ENCODE data around the gene GPR146.

GPR146 gene

DNA sequence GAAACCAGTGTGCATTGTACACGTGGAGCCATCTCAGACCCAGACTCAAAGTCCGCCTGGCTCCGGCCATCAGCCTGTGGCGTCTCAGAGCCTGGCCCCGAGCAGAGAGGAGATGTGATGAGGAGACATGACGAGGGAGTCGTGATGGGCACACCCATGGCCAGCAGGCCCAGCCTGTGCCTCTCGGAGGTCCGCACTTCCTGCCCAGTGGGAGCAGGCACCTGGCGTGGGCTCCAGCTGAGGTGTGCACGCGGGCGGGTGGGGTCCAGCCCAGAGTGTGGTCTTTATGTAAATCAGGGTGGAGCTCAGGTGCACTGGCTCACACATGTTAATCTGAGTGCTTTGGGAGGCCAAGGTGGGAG, 26.0 kb upstream of the GPR146 start:
- H3K4me3 ChIP-seq (ENCODE audit: control insufficient read depth, low read depth, low read length): no peak overlapping the region
- TF ChIP-seq, protein P1, sequence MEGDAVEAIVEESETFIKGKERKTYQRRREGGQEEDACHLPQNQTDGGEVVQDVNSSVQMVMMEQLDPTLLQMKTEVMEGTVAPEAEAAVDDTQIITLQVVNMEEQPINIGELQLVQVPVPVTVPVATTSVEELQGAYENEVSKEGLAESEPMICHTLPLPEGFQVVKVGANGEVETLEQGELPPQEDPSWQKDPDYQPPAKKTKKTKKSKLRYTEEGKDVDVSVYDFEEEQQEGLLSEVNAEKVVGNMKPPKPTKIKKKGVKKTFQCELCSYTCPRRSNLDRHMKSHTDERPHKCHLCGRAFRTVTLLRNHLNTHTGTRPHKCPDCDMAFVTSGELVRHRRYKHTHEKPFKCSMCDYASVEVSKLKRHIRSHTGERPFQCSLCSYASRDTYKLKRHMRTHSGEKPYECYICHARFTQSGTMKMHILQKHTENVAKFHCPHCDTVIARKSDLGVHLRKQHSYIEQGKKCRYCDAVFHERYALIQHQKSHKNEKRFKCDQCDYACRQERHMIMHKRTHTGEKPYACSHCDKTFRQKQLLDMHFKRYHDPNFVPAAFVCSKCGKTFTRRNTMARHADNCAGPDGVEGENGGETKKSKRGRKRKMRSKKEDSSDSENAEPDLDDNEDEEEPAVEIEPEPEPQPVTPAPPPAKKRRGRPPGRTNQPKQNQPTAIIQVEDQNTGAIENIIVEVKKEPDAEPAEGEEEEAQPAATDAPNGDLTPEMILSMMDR (IDR thresholded peaks at IDR 0.05; ENCODE audit: control insufficient read depth, insufficient read depth, low read depth, low read length, missing control alignments): no peak
- DNase-seq (ENCODE audit: low read depth): no peak

DNA sequence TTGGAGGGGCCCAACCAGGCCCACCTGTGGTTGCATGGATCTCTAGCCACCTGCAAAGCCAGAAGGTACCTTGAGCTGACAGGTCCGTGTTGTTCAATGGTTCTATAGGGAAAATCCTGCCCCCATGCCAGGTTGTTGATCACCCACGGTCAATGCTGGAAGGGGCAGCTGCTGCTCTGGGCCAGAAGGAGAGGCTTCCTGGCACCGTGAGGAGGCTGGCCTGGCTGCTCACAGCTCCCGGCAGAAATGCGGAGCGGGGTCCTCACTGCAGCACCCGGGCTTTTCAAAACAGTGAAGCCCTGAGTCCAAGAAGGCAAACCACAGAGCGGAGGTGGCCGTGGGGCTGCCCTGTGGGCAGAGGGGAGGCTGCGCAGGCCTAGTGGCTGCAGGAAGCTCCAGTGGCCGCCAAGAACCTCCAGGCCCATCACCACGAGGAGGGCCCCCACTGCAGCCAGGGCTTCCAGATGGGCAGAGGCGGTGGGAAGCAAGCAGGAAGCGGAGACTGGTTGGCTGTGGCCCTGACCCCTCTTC, 25.0 kb upstream of the GPR146 start:
- TF ChIP-seq, protein P1 (IDR thresholded peaks at IDR 0.05; ENCODE audit: control insufficient read depth, insufficient read depth, low read depth, low read length, missing control alignments): no peak
- no peak overlapping the region for H3K4me3 ChIP-seq (ENCODE audit: control insufficient read depth, low read depth, low read length)
- DNase-seq (ENCODE audit: low read depth): no peak

DNA sequence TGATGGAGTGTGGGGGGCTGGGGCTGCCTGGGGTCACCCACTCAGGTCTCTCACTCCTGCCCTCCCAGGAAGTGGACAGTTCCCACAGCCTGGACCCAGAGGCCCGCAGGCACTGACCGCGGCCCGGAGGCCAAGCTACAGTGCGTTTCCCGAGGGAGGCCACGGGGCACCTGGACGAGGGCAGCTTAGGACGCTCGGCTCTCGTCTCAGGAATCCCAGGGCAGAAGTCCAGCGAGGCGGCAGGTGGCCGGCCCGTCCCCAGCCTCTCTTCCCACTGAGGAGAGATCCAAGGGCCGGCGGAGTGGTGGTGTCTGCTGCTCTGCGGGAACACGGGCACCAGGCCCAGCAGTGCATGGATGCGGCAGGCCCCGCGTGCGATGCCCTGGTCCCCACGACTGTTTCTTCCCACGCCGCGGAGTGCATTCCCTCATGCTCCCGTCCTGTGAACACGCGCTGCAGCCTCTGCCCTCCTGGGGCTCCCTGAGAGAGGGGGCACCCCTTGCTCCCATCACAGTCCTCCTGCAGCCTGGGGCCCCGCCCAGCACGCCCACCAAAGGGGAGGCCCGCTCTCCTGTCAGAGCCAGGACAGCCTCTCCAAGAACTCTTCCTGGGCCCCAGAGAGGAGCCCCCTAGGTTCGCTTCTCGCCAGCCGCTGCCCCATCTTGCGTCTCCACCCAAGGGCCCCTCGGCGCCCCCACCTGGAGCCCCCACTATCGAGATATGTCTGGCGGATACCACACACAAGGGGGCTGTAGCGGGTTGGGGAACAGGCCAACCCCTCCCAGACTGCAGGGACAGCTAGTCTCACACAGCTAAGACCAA, 24.3 kb upstream of the GPR146 start:
- no peak overlapping the region for H3K4me3 ChIP-seq (ENCODE audit: control insufficient read depth, low read depth, low read length)
- no peak for DNase-seq (ENCODE audit: low read depth)
- TF ChIP-seq, protein P1 (IDR thresholded peaks at IDR 0.05; ENCODE audit: control insufficient read depth, insufficient read depth, low read depth, low read length, missing control alignments): no peak

DNA sequence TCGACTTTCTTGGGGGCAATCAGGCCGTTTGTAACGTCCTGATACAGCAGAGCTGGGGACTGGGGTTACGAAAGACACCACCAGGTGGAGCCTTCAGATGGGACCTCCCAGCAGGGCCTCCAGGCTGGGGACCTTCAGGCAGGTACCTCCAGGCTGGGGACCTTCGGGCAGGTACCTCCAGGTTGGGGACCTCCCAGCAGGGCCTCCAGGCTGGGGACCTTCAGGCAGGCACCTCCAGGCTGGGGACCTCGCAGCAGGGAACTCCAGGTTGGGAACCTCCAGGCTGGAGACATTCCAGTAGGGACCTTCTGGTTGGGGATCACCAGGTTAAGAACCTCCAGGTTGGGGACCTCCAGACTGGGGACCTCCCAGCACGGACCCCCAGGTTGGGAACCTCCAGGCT, 23.5 kb upstream of the GPR146 start:
- TF ChIP-seq, protein P1 (IDR thresholded peaks at IDR 0.05; ENCODE audit: control insufficient read depth, insufficient read depth, low read depth, low read length, missing control alignments): no peak
- DNase-seq (ENCODE audit: low read depth): no peak

DNA sequence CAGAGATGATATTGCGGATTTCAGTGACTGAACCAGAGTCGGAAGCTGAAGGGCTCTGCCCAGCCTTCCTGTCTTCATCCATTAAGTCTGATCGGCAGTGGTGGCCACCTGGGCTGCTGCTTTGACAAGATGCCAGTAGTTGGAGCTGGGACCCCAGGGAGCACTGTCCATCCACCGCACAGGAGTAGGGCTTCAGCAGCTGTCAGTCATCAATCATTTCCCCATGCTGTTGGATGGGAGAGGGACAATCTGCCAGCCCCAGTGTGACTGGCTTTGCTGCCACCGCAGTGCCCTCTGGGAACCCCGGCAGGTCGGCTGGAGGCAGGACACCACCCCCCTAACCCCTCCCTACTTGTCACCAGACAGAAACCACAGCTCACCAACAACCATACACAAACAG, 23.0 kb upstream of the GPR146 start:
- TF ChIP-seq, protein P1 (IDR thresholded peaks at IDR 0.05; ENCODE audit: control insufficient read depth, insufficient read depth, low read depth, low read length, missing control alignments): no peak
- no peak overlapping the region for H3K4me3 ChIP-seq (ENCODE audit: control insufficient read depth, low read depth, low read length)
- no peak for DNase-seq (ENCODE audit: low read depth)

More for the DNA sequence above, 23.5 kb upstream of the GPR146 start:
- no peak overlapping the region for H3K4me3 ChIP-seq (ENCODE audit: control insufficient read depth, low read depth, low read length)

DNA sequence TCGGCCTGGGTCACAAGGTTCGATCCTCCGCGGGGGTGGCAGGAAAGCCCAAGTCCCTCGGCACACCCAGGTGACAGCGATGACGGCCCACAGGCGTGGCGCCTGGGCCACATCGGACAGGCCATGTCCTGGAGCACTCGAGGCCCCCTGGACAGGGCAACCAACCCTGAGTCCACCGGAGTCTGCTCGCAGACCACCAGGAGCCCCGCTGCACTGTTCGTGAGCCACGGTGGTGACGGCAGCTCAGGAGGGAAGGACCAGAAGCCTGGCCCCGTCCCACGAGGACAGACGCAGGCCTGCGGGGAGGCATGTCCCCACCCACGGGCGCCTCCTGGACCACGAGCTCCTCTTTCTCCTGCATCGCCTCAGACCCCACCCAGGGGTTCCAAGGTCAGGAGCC, 22.4 kb upstream of the GPR146 start:
- no peak for DNase-seq (ENCODE audit: low read depth)
- no peak overlapping the region for H3K4me3 ChIP-seq (ENCODE audit: control insufficient read depth, low read depth, low read length)
- TF ChIP-seq, protein P1 (IDR thresholded peaks at IDR 0.05; ENCODE audit: control insufficient read depth, insufficient read depth, low read depth, low read length, missing control alignments): no peak

Measured in AG09309 (cell line).